Measurements from ENCODE around the gene NEXMIF.

DNA sequence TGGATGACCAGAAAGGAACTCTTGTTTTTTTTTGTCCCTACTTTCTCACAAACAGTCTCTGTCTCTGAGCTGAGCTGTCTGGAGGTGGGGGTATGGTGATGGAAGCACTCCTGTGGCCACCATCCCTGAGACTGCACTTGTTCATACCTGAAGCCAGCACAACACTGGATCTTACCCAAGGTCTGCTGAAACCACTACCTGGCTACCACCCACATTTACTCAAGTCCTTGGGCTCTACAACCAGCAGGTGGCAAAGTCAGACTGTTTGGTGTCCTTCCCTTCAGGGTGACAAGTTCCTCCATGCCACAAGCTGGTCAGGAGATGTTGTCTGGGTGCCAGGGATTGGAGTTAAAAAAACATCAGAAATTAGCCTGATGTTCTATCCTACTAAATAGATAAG, 89.7 kb downstream of the NEXMIF start:
- TF ChIP-seq, protein P1, sequence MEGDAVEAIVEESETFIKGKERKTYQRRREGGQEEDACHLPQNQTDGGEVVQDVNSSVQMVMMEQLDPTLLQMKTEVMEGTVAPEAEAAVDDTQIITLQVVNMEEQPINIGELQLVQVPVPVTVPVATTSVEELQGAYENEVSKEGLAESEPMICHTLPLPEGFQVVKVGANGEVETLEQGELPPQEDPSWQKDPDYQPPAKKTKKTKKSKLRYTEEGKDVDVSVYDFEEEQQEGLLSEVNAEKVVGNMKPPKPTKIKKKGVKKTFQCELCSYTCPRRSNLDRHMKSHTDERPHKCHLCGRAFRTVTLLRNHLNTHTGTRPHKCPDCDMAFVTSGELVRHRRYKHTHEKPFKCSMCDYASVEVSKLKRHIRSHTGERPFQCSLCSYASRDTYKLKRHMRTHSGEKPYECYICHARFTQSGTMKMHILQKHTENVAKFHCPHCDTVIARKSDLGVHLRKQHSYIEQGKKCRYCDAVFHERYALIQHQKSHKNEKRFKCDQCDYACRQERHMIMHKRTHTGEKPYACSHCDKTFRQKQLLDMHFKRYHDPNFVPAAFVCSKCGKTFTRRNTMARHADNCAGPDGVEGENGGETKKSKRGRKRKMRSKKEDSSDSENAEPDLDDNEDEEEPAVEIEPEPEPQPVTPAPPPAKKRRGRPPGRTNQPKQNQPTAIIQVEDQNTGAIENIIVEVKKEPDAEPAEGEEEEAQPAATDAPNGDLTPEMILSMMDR (conservative IDR thresholded peaks at IDR 0.05) = no peak
- no peak for TF ChIP-seq ZFX (IDR thresholded peaks at IDR 0.05)
